H1 (cell line): ENCODE data around the gene SYTL2. TPM values are rescaled to one million over a fixed set of nuclear protein-coding genes. Genes with fewer than 3 reads are reported as not detected.

Experiments used
- ASH2L ChIP-seq: fragments of 200-600, 300-600 bp; sonication (generic); IDR thresholded peaks from one replicate; pipeline ENCODE4 v1.7.1; 2017; ENCODE audit warnings: low read length
- ATF2 ChIP-seq: IDR thresholded peaks from 2 replicates; pipeline ENCODE4 v1.6.1; 2012; ENCODE audit warnings: low read length, inconsistent platforms
- CBX5 ChIP-seq: fragments of 300-800, 300-1000 bp; sonication (generic); IDR thresholded peaks from 2 replicates; pipeline ENCODE4 v1.7.1; 2016; ENCODE audit warnings: antibody characterized with exemption, low read length, low read depth
- CTCF ChIP-seq, 3 experiments: IDR thresholded peaks; 1 replicate in 2 of 3; 2 replicates in 1 of 3; pipeline versions ENCODE4 v1.5.1 to v1.6.1; 2011; ENCODE audit warnings: low read length in 3 of 3, mild to moderate bottlenecking in 3 of 3, inconsistent platforms in 2 of 3, low read depth in 1 of 3, moderate library complexity in 1 of 3; ENCODE audit not compliant: insufficient read depth in 1 of 3; ENCODE audit errors: control extremely low read depth in 1 of 3
- EGR1 ChIP-seq: IDR thresholded peaks from 2 replicates; pipeline ENCODE4 v1.6.1; 2011; ENCODE audit warnings: low read depth, low read length, borderline replicate concordance
- EZH2 ChIP-seq: fragments of 200-600 bp; sonication (generic); IDR thresholded peaks from 2 replicates; pipeline ENCODE4 v1.7.1; 2012; ENCODE audit warnings: low read depth, mild to moderate bottlenecking, moderate library complexity, low read length, inconsistent platforms; ENCODE audit not compliant: severe bottlenecking
- GTF2F1 ChIP-seq: IDR thresholded peaks from 2 replicates; pipeline ENCODE4 v1.6.1; 2012; ENCODE audit warnings: low read depth, low read length, improper control_type of control experiment, borderline replicate concordance
- POLR2A ChIP-seq, 2 experiments: IDR thresholded peaks; 1 replicate in 1 of 2; 2 replicates in 1 of 2; pipeline ENCODE4 v1.6.1; 2011; ENCODE audit warnings: low read depth in 2 of 2, low read length in 2 of 2, mild to moderate bottlenecking in 2 of 2; ENCODE audit errors: control extremely low read depth in 1 of 2
- POLR2AphosphoS5 ChIP-seq: IDR thresholded peaks from 2 replicates; pipeline ENCODE4 v1.6.1; 2011; ENCODE audit warnings: low read depth, low read length
- POU5F1 ChIP-seq: IDR thresholded peaks from 2 replicates; pipeline ENCODE4 v1.6.1; 2011; ENCODE audit warnings: low read depth, mild to moderate bottlenecking, low read length, moderate library complexity
- RAD21 ChIP-seq, 2 experiments: IDR thresholded peaks in 1 of 2; conservative IDR thresholded peaks in 1 of 2; 2 replicates each; pipeline ENCODE4 v1.6.1; 2011; ENCODE audit warnings: low read depth in 2 of 2, low read length in 2 of 2, improper control_type of control experiment in 1 of 2, inconsistent platforms in 1 of 2, mild to moderate bottlenecking in 1 of 2, moderate library complexity in 1 of 2
- RBBP5 ChIP-seq: IDR thresholded peaks from 2 replicates; pipeline ENCODE4 v1.7.1; 2012; ENCODE audit warnings: low read depth, mild to moderate bottlenecking, inconsistent platforms, low read length, moderate library complexity, borderline replicate concordance
- RNF2 ChIP-seq: fragments of 200-900, 300-1000 bp; sonication (generic); IDR thresholded peaks from 2 replicates; pipeline ENCODE4 v1.7.1; 2016; ENCODE audit warnings: borderline replicate concordance, low read depth, mild to moderate bottlenecking, antibody characterized with exemption, low read length; ENCODE audit not compliant: poor library complexity, severe bottlenecking; ENCODE audit errors: missing control alignments
- SIRT6 ChIP-seq: IDR thresholded peaks from one replicate; pipeline ENCODE4 v1.7.1; 2012; ENCODE audit warnings: low read length, inconsistent platforms
- SIX5 ChIP-seq: IDR thresholded peaks from 2 replicates; pipeline ENCODE4 v1.6.1; 2011; ENCODE audit warnings: mild to moderate bottlenecking, low read depth, low read length
- SP1 ChIP-seq: IDR thresholded peaks from 2 replicates; pipeline ENCODE4 v1.6.1; 2011; ENCODE audit warnings: low read depth, low read length
- SRF ChIP-seq: IDR thresholded peaks from 2 replicates; pipeline ENCODE4 v1.6.1; 2011; ENCODE audit warnings: mild to moderate bottlenecking, low read depth, low read length, moderate library complexity
- TAF1 ChIP-seq: IDR thresholded peaks from 2 replicates; pipeline ENCODE4 v1.6.1; 2011; ENCODE audit warnings: mild to moderate bottlenecking, low read depth, low read length
- TBP ChIP-seq: IDR thresholded peaks from 2 replicates; pipeline ENCODE4 v1.6.1; 2011; ENCODE audit warnings: low read depth, low read length, improper control_type of control experiment
- YY1 ChIP-seq: IDR thresholded peaks from 2 replicates; pipeline ENCODE4 v1.6.1; 2011; ENCODE audit warnings: low read depth, mild to moderate bottlenecking, low read length
- polyA plus RNA-seq, 7 experiments: library from polyadenylated mRNA; depleted of rRNA in 3 of 7; stranded (reverse) in 5 of 7; unstranded in 2 of 7; fragments of >200 nt in 5 of 7; fragments of 200-250 nt in 2 of 7; gene quantifications; 1 replicate in 5 of 7; 2 replicates in 1 of 7; 4 replicates in 1 of 7; pipeline versions ENCODE4 v1.2.1 to v1.2.3, GENCODE V29; 2011 to 2013; ENCODE audit warnings: missing spikeins in 2 of 7, mixed read lengths in 2 of 7
- total RNA-seq: library from RNA; stranded (reverse); fragmentation: NEBNext Ultra II Directional; extraction: Animal tissue kit (Norgen Biotek cat#: 25700); gene quantifications from 2 replicates; pipeline ENCODE4 v1.2.1, GENCODE V29; 2021

Gene SYTL2
- total and polyA plus RNA-seq, 2 of the 8 experiments (the other 6 are each of a cell fraction or from before 2014, with no cell fraction given): 1.3 to 9.1 TPM

- TF ChIP-seq RBBP5 (peak; percentile 96), TAF1 (peak; percentile 75), RNF2 (no peak), EZH2 (no peak), RAD21 (IDR thresholded peaks at IDR 0.05 in 1 of 2, conservative IDR thresholded peaks at IDR 0.05 in 1 of 2; ENCODE audit: low read depth in 2 of 2, low read length in 2 of 2) (peak; percentile 91 to 94), EGR1 (peak; percentile 38; the same call in 1 of the 2 replicates), TBP (peak; percentile 81), CTCF (IDR thresholded peaks at IDR 0.05; ENCODE audit: control extremely low read depth in 1 of 3, insufficient read depth in 1 of 3, low read depth in 1 of 3, low read length in 3 of 3) (peak; percentile 69 to 86 (median 69)), ASH2L (peak; percentile 91), ATF2 (no peak), SIX5 (no peak), POLR2A (IDR thresholded peaks at IDR 0.05; ENCODE audit: control extremely low read depth in 1 of 2, low read depth in 2 of 2, low read length in 2 of 2) (peak in 1 of 2 experiments; percentile 89; a peak in 2 of 3 replicates), GTF2F1 (no peak; the same call in 1 of the 2 replicates), POLR2AphosphoS5 (peak; percentile 81), SRF (no peak), YY1 (peak; percentile 88), SP1 (no peak), SIRT6 (no peak), POU5F1 (no peak), CBX5 (no peak)
These were observed 43.8 kb upstream of the SYTL2 start (continued) for GRCh38 chr11:85854557-85855340.
